Measurements from ENCODE around the gene STAT2.

Gene STAT2

DNA sequence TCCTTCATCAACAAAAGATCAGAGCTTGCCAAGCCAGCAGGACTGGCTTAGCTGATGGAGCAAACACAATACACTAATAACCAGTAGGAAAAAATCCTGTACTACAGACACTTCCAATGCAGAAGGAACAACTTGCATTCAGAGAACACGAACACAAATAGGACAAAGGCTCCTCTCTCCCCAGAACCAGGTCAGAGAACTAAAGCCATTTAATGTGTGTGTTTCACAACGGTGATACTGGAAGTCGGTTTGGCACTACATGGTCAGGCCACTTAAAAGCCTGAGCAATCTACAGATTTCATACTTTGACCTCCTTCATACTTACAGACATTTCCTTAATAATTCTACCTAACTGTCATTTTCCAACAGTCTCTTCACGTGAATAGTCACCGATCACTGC is 66.1 kb downstream of the STAT2 start:
- DNase-seq (ENCODE audit: low spot score): no peak

All from RKO (cell line).